PC-3 (cell line): ENCODE measurements around the gene SP140L. TPM values are rescaled to one million over a fixed set of nuclear protein-coding genes. Genes with fewer than 3 reads are reported as not detected.
"Not testable (repeated sequence)": the region's sequence is repeated elsewhere in the genome, so short reads cannot be mapped to it uniquely, and the experiment has no call there.

Experiments
- ATAC-seq: fragments of 200-7000 bp; cut with Tn5 transposase; 2 replicates; pipeline ENCODE4 v1.9.1; 2020; ENCODE audit warnings: mild to moderate bottlenecking, moderate library complexity
- BruUV-seq: library from RNA; stranded (reverse); fragments of 400-500 nt; replicated peaks from 2 replicates; lab custom pipeline; 2021; lab: Mats Ljungman, UMichigan
- CTCF ChIA-PET: fragments of 300-600 bp; sonication (Branson Sonifier 250); formaldehyde crosslinking; loops from one replicate; lab custom pipeline; 2022; ENCODE audit warnings: antibody characterized with exemption; lab: Charles Lee
- POLR2A ChIA-PET: fragments of 300-600 bp; sonication (Branson Sonifier 250); formaldehyde crosslinking; loops from one replicate; lab custom pipeline; 2022; ENCODE audit warnings: antibody characterized with exemption; ENCODE audit not compliant: unreplicated experiment; lab: Charles Lee
- DNase-seq: peaks from one replicate; pipeline ENCODE4 v3.0.0-alpha.2; 2015
- H2AFZ ChIP-seq: fragments of 300-600 bp; sonication (generic); 2 replicates; pipeline ENCODE4 v1.6.0; 2016; ENCODE audit warnings: antibody characterized with exemption, low read length
- H3F3A ChIP-seq: fragments of 300-600 bp; sonication (generic); one replicate; pipeline ENCODE4 v1.6.0; 2017; ENCODE audit warnings: antibody characterized with exemption, low read length, control low read depth, mild to moderate bottlenecking; ENCODE audit not compliant: unreplicated experiment
- H3K27ac ChIP-seq: fragments of 300-600 bp; sonication (generic); 2 replicates; pipeline ENCODE4 v1.5.1; 2016; ENCODE audit warnings: mild to moderate bottlenecking, low read length
- H3K27me3 ChIP-seq: fragments of 300-600 bp; sonication (generic); 2 replicates; pipeline ENCODE4 v1.6.1; 2016; ENCODE audit warnings: low read length, mixed read lengths
- H3K36me3 ChIP-seq: fragments of 300-600 bp; sonication (generic); 2 replicates; pipeline ENCODE4 v1.6.1; 2016; ENCODE audit warnings: low read depth, mixed run types, low read length, mixed read lengths
- H3K4me1 ChIP-seq: fragments of 300-600 bp; sonication (generic); 2 replicates; pipeline ENCODE4 v1.5.1; 2016; ENCODE audit warnings: low read length; ENCODE audit not compliant: insufficient read depth
- H3K4me2 ChIP-seq: fragments of 300-600 bp; sonication (generic); 2 replicates; pipeline ENCODE4 v1.6.0; 2016; ENCODE audit warnings: low read length
- H3K4me3 ChIP-seq: fragments of 300-600 bp; sonication (generic); 2 replicates; pipeline ENCODE4 v1.5.1; 2016; ENCODE audit warnings: mild to moderate bottlenecking, low read length, mixed read lengths
- H3K79me2 ChIP-seq: fragments of 300-600 bp; sonication (generic); 2 replicates; pipeline ENCODE4 v1.6.1; 2017; ENCODE audit warnings: low read length, mixed read lengths
- H3K9ac ChIP-seq: fragments of 300-600 bp; sonication (generic); 2 replicates; pipeline ENCODE4 v1.6.0; 2016; ENCODE audit warnings: mild to moderate bottlenecking, low read length
- H3K9me2 ChIP-seq: fragments of 300-600 bp; sonication (generic); replicated peaks from 2 replicates; pipeline ENCODE4 v1.6.1; 2016; ENCODE audit warnings: mixed run types, low read length, mixed read lengths
- H3K9me3 ChIP-seq: fragments of 300-600 bp; sonication (generic); 2 replicates; pipeline ENCODE4 v1.6.1; 2016; ENCODE audit warnings: low read length, mixed read lengths
- H4K20me1 ChIP-seq: fragments of 300-600 bp; sonication (generic); 2 replicates; pipeline ENCODE4 v1.6.1; 2016; ENCODE audit warnings: low read length, mixed read lengths
- CTCF ChIP-seq: fragments of 300-600 bp; sonication (generic); conservative IDR thresholded peaks from 2 replicates; pipeline ENCODE4 v1.5.1; 2017; ENCODE audit warnings: antibody characterized with exemption, low read depth, mild to moderate bottlenecking, low read length
- EZH2 ChIP-seq: fragments of 300-600 bp; sonication (generic); IDR thresholded peaks from one replicate; pipeline ENCODE4 v1.6.1; 2017; ENCODE audit warnings: antibody characterized with exemption, mild to moderate bottlenecking, low read length; ENCODE audit not compliant: unreplicated experiment
- EZH2phosphoT487 ChIP-seq: fragments of 300-600 bp; sonication (generic); IDR thresholded peaks from 2 replicates; pipeline ENCODE4 v1.6.1; 2018; ENCODE audit warnings: mild to moderate bottlenecking, antibody characterized with exemption, low read length, borderline replicate concordance
- intact Hi-C: fragments of 100-400 bp; cut with micrococcal nuclease; formaldehyde crosslinking; loops from 2 replicates; pipeline ENCODE4 v1.9.0; 2023
- total RNA-seq: library from RNA; depleted of rRNA; stranded (reverse); fragments of >200 nt; gene quantifications from 2 replicates; pipeline ENCODE4 v1.2.3, GENCODE V29; 2014

SP140L gene
- total RNA-seq, 1 experiment from 2014 or later = 2.8 TPM

- DNase-seq = not testable (repeated sequence)
These were observed 16.1 kb downstream of the SP140L start for GRCh38 chr2:230343041-230343624.

GRCh38 chr2:230343747-230344146 is 16.8 kb downstream of the SP140L start:
- Histone ChIP-seq H3K79me2 (no peaks in the 10 kb centered on the region), H3K9me2 (no peaks in the 10 kb centered on the region), H3K9me3 (no peaks in the 10 kb centered on the region), H3K4me2 (no peak overlapping the region), H3K27me3 (no peaks in the 10 kb centered on the region), H3F3A (no peaks in the 10 kb centered on the region), H3K4me3 (no peak overlapping the region), H3K4me1 (no peaks in the 10 kb centered on the region), H4K20me1 (no peaks in the 10 kb centered on the region), H3K36me3 (peaks cover 3% of the 10 kb centered on the region; the same call in 1 of the 2 replicates), H2AFZ (no peak overlapping the region), H3K27ac (no peak overlapping the region), H3K9ac (no peak overlapping the region)
- ATAC-seq = peak; percentile 67
- intact Hi-C loops = no loop called here
- BruUV-seq = no TSS peak
- peak; percentile 6 for DNase-seq
- ChIA-PET CTCF (no interaction called here), POLR2A (no interaction called here)
- TF ChIP-seq EZH2phosphoT487 = no peak
- TF ChIP-seq EZH2 = no peak

More at GRCh38 chr2:230343041-230343624, 16.1 kb downstream of the SP140L start:
- CTCF ChIA-PET, ATAC-seq, H3K79me2 ChIP-seq, H3K27me3 ChIP-seq, H3K4me3 ChIP-seq, POLR2A ChIA-PET, H3K9me3 ChIP-seq, H3K9ac ChIP-seq, BruUV-seq, H3K4me1 ChIP-seq, H2AFZ ChIP-seq, intact Hi-C loops, H3K4me2 ChIP-seq, H4K20me1 ChIP-seq, H3K27ac ChIP-seq, H3K9me2 ChIP-seq, H3K36me3 ChIP-seq, H3F3A ChIP-seq: not testable (repeated sequence)

GRCh38 chr2:230346465-230346864 is 19.5 kb downstream of the SP140L start:
- peaks cover 3% of the 10 kb centered on the region; the same call in 1 of the 2 replicates for H3K36me3 ChIP-seq
- no peak for TF ChIP-seq CTCF
- no peak for TF ChIP-seq EZH2phosphoT487
- TF ChIP-seq EZH2 = no peak
- CTCF ChIA-PET = interaction anchor here (0.6 kb wide), 1 partner anchor 248 kb away, joined by 3 read pairs; no protein-coding TSS in a partner anchor
- no peaks in the 10 kb centered on the region for H3K79me2 ChIP-seq
- no peak overlapping the region for H3K4me2 ChIP-seq
- ATAC-seq = no peak
- no peaks in the 10 kb centered on the region for H3K9me2 ChIP-seq
- no peak overlapping the region for H2AFZ ChIP-seq
- H3K27me3 ChIP-seq = no peaks in the 10 kb centered on the region
- no peak for DNase-seq
- H3K4me3 ChIP-seq = no peak overlapping the region
- no peaks in the 10 kb centered on the region for H3K9me3 ChIP-seq
- H4K20me1 ChIP-seq = no peaks in the 10 kb centered on the region
- no peaks in the 10 kb centered on the region for H3F3A ChIP-seq
- no TSS peak for BruUV-seq
- intact Hi-C loops = no loop called here
- no peaks in the 10 kb centered on the region for H3K4me1 ChIP-seq
- H3K27ac ChIP-seq = no peak overlapping the region
- POLR2A ChIA-PET = no interaction called here
- no peak overlapping the region for H3K9ac ChIP-seq
